HL-60/S4 treated with phorbol 12-myristate 13-acetate at 8.2 ng/mL for 4 days and 3 days (cell line): ENCODE measurements around the gene PECR.

Experiments
- in situ Hi-C: fragments of 300-500 bp; cut with MboI; formaldehyde crosslinking; loops from 2 replicates; pipeline ENCODE4 v1.15.0; 2022; ENCODE audit warnings: low sequenced_read_pairs

Gene PECR

GRCh38 chr2:216081487-216082116, at the start of gene PECR, which contains the start of gene TMEM169:
TSS of gene PECR (minus strand) at chr2:216081809. CDS start at chr2:216081741, 68 bp downstream.
TSS of gene TMEM169 (plus strand) at chr2:216081919. CDS start at chr2:216095964, 14,045 bp downstream.
- in situ Hi-C loops: no loop called here

DNA sequence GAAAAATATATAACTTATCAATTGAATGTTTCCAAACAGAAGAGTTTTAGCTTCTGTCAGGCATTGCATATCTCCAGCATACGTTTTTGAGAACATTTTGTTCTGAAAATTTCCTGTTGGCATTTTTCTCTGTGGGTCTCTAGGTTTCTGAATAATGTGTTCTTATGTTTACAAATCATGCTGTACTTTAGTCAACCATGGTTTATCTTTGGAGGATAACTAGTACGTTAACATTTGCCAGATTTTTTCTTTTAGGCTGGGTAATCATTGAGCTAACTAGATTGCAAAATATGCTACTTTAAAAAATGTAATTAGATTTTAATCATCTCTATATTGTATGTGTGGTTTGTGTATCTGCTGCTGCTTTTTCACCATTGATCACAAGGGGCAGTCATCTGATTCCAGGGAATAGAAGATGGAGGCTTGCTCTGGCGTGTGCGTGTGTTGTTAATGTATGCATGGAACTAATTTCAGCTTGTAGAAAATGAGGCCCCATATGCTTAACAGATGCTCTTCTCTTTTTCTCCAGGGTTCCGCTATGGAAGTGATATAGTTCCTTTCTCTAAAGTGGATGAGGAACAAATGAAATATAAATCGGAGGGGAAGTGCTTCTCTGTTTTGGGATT, 48.9 kb upstream of the PECR start:
- in situ Hi-C loops: no loop called here

DNA sequence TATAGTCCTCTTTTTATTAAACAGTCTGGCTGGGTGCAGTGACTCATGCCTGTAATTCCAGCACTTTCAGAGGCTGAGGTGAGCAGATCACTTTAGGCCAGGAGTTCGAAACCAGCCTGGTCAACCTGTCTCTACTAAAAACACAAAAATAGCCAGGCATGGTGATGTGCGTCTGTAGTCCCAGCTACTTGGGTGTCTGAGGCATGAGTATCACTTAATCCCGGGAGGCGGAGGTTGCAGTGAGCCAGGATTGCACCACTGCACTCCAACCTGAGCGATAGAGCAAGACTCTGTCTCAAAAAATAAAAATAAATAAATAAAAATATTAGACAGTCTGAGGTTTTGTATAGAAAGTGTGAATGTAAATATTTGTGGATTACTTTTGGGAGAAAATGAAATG, 45.3 kb upstream of the PECR start:
- in situ Hi-C loops: no loop called here

GRCh38 chr2:216121255-216121654, 39.6 kb upstream of the PECR start:
- in situ Hi-C loops: loop anchor here (25.0 kb wide), 1 partner anchor 291 kb away; the partner anchor contains the start of gene SMARCAL1

DNA sequence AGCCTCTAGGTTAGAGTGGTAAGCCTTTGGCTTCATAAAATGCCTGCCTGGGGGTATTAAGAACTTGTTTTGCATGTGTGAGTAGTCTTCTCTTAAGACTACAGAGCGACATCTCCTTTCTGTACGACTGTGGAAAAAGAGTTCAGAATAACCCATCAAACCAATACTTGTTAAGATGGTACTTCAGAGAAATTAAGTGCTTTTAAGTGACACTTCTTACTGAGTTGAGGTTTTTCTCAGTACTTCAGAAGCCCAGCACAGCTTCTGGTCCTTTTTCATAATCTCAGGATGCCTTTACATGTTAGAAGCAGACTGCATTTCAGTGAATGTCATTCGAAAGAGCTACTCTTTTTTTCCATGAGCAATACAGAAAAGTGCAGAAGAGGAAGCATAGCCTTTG, 38.4 kb upstream of the PECR start:
- in situ Hi-C loops: loop anchor here (25.0 kb wide), 1 partner anchor 292 kb away; the partner anchor contains the start of gene SMARCAL1

GRCh38 chr2:216119146-216119545, 37.5 kb upstream of the PECR start:
- in situ Hi-C loops: loop anchor here (25.0 kb wide), 1 partner anchor 293 kb away; the partner anchor contains the start of gene SMARCAL1

DNA sequence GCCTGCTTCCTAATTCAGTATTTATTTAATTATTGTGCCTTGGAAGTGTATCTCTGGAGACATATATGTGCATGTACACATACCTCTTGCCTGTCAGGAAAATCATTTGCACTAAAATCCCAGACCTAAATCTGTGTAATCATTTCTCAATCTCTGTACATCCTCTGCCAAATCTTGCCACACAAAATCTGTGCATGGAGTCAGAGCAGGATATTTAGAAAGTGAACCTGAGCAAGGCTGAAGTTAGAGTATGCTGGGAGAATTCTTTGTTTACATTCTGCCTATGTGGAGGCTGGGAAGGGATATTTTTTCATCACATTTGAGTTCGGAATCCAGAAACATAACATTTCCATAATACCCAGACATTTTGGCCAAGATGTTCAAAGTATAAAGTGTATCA, 36.9 kb upstream of the PECR start:
- in situ Hi-C loops: loop anchor here (25.0 kb wide), 1 partner anchor 294 kb away; the partner anchor contains the start of gene SMARCAL1

- in situ Hi-C loops: loop anchor here (25.0 kb wide), 1 partner anchor 295 kb away; the partner anchor contains the start of gene SMARCAL1
Observed at GRCh38 chr2:216117561-216118340, 36.1 kb upstream of the PECR start.

DNA sequence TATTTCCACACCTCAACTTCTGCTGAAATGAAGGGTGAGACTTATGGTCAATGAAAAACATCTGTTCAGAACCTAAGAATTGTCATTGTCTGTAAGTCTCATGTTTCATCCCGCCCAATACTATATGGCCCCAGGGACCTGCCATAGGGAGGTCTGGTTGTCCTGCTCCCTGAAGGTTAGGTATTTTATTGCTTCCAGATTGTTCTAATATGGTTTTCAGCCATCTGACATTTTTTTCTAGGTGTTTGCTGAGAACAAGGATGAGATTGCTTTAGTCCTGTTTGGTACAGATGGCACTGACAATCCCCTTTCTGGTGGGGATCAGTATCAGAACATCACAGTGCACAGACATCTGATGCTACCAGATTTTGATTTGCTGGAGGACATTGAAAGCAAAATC, 34.8 kb upstream of the PECR start:
- in situ Hi-C loops: loop anchor here (25.0 kb wide), 1 partner anchor 296 kb away; the partner anchor contains the start of gene SMARCAL1

DNA sequence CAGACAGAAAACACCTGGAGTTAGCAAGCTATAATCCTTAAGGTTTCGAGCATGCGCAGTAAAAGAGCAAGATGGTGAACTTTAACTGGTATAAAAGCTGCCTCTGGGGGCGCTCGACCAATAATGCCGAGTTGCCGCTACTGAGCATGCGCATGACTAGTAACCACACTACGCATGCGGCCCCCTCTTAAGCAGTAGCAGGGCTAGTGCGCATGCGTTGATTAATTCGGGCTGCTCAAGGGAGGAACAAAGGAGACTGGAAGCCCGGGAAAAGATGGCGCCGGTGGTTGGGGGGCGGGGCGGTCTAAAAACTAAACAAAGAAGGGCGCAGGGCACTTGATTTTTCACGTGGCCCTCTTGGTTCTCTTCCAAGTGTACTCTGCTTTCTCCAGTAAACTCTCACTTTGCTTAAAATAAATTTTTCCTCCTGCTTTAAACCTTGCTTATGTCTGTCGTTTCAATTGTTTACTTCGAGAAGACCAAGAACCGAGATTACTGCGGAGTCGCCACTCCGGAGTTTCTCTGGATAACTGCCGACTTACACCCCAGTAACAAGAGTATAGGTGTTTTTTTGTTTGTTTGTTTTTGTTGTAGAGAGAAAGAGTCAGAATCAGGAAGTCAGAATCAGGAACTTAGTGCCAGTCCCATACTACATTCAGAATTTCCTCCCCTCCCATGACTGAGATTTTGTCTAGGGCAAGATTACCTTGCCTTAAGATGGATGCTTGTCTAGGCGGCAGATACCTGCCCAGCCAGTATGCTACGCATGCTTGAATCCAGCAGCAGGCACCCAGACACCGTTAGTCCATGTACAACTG, 33.3 kb upstream of the PECR start:
- in situ Hi-C loops: loop anchor here (25.0 kb wide), 1 partner anchor 297 kb away; the partner anchor contains the start of gene SMARCAL1

- in situ Hi-C loops: loop anchor here (25.0 kb wide), 1 partner anchor 298 kb away; the partner anchor contains the start of gene SMARCAL1
Observed at GRCh38 chr2:216114382-216114713, 32.7 kb upstream of the PECR start.

DNA sequence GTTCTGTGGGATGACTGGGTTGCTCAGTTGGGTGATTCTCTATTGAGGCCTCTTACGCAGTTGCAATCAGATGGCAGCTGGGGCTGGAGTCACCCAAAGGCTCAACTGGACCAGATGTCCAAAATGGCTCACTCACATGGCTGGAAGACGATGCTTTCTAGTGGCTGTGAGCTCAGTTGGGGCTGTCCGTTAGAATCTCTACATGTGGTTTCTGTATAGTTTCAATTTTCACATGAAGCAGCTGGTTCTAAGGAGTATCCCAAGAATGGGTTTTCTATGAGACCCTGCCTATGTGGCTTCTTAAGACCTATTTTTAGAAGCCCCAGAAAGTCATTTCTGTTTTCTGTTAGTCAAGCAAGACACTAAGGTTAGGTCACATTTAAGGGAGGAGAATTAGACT, 32.0 kb upstream of the PECR start:
- in situ Hi-C loops: loop anchor here (25.0 kb wide), 1 partner anchor 299 kb away; the partner anchor contains the start of gene SMARCAL1

- in situ Hi-C loops: loop anchor here (25.0 kb wide), 1 partner anchor 299 kb away; the partner anchor contains the start of gene SMARCAL1
Observed at GRCh38 chr2:216112926-216113325, 31.3 kb upstream of the PECR start.

DNA sequence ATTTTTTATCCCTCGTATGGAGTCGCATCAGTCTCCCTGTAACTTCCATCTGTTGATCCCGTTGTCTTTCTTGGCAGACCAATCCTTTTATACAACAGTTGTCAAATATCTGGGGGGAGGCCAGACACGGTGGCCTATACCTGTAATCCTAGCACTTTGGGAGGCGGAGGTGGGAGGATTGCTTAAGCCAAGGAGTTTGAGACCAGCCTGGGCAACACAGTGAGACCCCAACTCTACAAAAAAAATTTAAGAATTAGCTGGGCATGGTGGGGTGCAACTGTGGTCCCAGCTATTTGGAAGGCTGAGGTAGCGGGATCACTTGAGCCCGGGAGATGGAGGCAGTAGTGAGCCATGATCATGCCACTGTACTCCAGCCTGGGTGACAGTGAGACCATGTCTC, 29.5 kb upstream of the PECR start:
- in situ Hi-C loops: loop anchor here (25.0 kb wide), 1 partner anchor 301 kb away; the partner anchor contains the start of gene SMARCAL1

GRCh38 chr2:216110620-216111019, 29.0 kb upstream of the PECR start:
- in situ Hi-C loops: loop anchor here (25.0 kb wide), 1 partner anchor 302 kb away; the partner anchor contains the start of gene SMARCAL1

GRCh38 chr2:216109962-216110614, 28.5 kb upstream of the PECR start:
- in situ Hi-C loops: loop anchor here (25.0 kb wide), 1 partner anchor 302 kb away; the partner anchor contains the start of gene SMARCAL1

DNA sequence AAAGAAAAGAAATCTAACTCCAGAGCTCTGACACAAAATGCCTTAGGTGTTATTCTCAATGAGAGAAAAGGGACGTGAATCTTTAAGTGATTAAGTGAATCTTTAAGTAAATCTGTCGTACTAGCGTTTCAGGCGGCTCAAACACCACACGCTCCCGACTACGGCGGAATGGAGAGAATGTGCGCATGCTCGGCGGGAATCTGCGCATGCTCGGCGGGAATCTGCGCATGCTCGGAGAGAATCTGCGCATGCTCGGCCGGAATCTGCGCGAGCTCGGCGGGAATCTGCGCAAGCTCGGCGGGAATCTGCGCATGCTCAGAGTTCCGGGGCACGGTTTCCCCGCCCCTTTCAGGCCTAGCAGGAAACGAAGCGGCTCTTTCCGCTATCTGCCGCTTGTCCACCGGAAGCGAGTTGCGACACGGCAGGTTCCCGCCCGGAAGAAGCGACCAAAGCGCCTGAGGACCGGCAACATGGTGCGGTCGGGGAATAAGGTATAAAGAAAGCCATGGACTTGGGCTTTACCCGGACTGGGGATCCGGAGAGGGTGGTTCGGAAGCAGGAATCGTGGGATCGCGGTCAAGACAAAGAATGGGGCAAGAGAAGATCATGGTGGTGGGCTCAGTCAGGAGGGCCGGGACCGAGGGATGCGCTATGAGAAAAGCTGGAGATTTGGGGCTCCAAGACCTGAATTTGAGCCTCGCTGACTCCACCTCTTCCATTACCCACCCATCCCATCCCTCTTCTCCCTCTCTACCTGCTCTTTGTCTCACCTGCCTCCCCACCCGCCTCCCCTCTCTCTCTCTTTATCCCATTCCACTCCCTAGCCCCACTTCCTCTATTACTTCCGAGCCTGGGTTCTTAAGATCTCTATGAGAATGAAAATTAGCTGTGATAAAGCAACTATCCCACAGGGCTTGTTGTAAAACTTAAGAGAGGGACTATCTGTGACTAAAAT, 27.6 kb upstream of the PECR start, which contains the start of gene XRCC5:
Gene XRCC5, plus strand, starts transcription at position 382 of the 955 bp plus-strand sequence. Its CDS starts 89 bp downstream, at position 471.
- in situ Hi-C loops: loop anchor here (25.0 kb wide), 1 partner anchor 303 kb away; the partner anchor contains the start of gene SMARCAL1
